Lung microvascular endothelial cell (primary cell): ENCODE measurements around the gene EEF1AKMT1. TPM values are rescaled to one million over a fixed set of nuclear protein-coding genes. Genes with fewer than 3 reads are reported as not detected.
A peak's percentile ranks its signal among the peaks of the same experiment; 100 is the strongest.
"Not testable (repeated sequence)": the region's sequence is repeated elsewhere in the genome, so short reads cannot be mapped to it uniquely, and the experiment has no call there.

Source experiments
- DNase-seq, 2 donors: peaks; one replicate each; pipeline versions ENCODE4 v3.0.0 to v3.0.0-alpha.2; 2010; ENCODE audit warnings: low read depth in 2 of 2
- total RNA-seq: library from RNA; depleted of rRNA; stranded (reverse); fragments of >200 nt; gene quantifications from 2 replicates; pipeline ENCODE4 v1.2.1, GENCODE V29; 2014

The EEF1AKMT1 gene
- total RNA-seq, 1 donor from 2014 or later, result 10.5 TPM

DNA sequence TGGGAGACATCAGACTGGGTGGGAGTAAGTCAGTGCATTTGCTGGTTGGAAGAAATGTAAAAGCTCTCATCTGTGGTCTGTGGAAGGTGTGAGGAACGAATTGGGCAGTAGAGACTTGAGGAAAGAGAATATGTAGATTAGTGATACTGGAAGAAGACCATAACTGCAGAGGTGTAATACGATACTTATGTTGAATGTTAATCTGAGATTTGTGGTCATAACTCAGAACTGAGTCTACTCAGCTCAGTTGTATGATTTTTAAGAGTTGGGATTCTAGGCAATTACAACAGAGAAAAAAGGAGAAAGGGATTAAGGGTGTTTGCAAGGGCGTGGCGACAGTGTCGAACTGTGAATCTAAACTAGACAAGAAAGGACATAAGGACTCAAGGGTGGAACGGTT, 73.5 kb downstream of the EEF1AKMT1 start:
- no peak for DNase-seq

DNA sequence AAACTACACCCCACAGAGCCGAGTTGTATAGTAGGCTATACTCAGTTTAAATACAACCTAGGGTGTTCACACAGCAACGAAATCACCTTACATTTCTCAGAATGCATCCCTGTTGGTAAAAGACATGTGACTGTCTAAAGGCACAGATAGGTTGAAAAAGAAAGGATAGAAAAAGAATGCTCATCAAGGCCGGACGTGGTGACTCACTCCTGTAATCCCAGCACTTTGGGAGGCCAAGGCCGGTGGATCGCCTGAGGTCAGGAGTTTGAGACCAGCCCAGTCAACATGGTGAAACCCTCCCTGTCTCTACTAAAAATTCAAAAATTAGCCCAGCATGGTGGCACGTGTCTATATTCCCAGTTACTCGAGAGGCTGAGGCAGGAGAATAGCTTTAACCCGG, 74.0 kb downstream of the EEF1AKMT1 start:
- no peak for DNase-seq

DNA sequence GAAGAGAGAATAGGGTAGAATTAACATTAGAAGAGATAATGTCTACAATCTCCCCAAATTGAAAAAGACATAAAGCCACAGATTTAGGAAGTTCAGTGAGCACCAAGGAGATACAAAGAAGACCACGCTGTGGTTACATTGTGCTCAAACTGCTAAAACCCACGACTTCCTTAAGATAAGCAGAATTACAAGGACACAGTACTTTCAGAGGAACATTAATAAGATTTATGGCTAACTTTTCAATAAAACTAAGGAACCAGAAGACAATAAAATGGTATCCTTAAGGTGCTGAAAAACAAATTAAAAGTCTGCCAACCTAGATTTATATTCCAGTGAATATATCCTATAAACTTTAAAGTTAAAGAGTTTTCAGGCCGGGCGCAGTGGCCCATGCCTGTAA, 77.7 kb downstream of the EEF1AKMT1 start:
- DNase-seq, result no peak

DNA sequence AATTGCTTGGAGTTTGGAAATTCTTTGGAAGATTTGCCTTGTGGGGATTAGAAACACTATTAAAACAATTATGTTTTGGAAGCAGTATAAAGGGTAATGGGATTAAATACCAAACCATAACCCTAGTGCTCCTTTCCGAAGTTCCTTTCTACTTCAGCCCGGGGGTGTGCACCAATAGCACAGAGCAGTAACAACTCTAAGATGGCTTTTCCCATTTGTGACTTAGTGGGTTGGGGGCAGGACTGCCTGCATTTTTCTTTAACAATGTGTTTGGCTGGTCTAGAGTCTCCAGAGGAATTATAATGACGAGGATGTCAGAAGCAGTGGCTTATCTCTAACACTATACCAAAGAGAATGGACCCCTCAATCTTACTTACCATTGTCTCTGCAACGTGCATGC, 82.1 kb downstream of the EEF1AKMT1 start:
- no peak for DNase-seq

DNA sequence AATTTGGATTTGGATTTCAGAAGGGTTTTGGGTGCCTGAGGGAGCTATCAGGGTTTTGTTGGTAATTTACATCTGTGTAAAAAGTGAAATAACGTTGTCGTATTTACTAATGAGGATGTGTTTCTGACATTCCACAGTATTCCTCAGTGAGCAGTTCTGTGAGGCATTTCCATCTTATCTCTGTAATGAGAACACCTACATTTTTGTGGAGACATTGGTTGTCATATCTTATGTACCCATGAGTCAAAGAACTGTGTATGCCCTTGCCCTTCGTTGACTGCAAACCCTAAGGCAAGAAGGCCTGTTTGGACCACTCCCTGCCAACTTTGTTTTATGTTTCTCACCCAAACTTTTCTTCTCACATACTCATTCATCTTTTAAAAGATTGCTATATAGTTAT, 84.5 kb downstream of the EEF1AKMT1 start:
- DNase-seq, result no peak

DNA sequence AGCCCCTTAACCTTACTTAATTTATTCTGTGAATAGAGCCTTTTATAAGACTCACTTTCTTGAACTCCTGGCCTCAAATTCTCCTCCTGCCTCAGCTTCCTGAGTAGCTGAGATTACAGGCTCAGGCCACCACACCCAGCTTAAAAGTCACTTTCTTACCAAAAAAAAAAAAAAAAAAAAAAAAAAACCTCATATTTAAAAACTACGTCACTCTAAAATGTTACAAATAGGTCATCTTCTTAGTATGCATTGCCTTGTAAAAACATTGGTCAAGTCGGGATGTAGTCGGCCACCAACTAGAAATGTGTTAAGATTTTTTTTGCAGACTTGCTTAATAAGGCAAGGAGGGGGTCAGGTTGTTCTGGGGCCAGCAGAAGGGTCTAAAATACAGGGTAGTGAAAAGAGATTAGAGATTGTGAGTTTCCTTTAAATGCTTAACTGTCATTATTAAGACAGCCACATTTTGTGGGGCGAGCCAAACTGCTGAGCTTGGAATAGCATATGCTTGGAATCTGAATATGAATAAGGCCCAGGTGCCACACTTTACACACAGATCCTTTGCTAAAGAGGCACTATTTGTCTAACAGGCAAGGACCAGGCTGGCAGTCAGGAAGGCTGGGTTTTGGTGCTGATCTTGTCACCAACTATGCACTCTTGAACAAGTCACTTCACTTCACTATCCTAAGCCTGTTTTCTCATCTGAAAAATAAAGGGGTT, 86.7 kb downstream of the EEF1AKMT1 start:
- DNase-seq, result peak in 1 of 2 donors; percentile 20

DNA sequence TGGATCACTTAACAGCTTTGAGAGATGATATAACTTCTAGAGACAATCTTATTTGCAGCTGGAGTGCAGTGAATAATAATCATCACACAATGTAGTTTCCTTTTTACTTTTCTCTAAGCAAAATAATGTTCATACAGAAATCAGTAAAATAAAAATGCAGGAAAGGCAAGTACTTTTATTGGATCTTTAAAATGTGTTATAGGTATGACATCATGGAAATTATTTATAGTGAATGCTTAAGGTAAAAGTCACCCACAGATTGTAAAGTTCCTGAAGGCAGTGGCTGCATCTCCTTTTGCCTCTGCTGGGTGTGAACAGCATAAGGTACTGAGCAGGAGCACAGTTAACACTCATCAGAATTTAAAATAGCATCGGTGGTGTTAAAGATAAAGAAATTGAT, 87.6 kb downstream of the EEF1AKMT1 start:
- no peak for DNase-seq

DNA sequence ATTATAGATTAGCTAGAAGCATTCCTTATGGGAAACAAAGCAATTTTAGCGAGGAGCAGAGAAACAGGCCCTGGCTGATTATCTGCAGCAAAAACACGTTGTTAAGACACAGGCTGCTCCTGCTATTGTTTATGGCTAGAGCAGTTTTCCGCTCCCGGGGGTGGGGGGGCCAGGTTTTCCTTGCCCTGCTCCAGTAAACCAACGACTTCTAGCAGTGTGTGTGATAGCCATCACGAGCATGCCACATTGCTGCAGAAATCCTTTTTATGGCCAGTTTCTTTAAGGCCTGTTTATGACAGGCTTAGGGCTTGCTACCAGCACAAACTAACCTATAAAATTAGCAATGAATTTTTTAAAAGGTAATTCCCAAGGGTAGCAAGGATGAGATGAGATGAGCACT, 88.7 kb downstream of the EEF1AKMT1 start:
- no peak for DNase-seq

DNA sequence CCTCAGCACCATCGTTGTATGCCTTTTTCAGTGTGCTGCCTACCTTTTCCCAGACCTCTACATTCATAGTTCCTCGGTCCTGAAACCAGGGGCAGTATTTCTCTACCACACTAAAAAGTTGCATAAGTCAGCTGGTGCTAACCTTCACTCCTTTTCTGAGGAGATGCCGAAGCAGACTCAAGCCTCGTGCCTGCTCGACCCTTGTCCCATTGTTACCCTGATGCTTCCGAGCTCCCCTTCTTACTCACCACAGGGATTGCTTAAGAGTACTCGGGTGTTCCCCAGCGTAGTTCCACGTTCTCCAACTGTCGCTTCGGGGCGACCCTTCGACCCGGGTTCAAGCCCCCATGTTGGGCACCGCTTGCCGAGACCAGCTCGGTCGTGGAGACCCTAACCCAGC, 89.2 kb downstream of the EEF1AKMT1 start:
- DNase-seq, result no peak

DNA sequence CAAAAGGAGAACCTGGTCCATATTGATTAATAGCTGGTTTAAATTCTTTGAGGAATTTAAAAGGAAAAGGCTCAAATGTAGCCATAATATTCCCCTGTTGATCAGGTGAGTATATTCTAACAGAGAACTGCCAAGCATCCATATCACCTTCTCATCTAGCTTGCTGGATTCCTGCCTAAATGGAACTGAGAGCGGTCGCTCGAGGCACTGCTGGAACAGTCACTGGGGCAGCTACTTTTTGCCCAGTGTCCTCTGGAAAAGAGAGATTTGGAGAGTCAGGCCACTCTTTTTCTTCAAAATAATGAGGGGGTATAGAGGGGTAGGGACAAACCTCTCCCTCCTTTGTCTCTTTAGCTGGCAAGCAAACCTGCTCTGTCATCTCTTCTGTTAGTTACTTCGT, 89.7 kb downstream of the EEF1AKMT1 start:
- DNase-seq, result no peak

DNA sequence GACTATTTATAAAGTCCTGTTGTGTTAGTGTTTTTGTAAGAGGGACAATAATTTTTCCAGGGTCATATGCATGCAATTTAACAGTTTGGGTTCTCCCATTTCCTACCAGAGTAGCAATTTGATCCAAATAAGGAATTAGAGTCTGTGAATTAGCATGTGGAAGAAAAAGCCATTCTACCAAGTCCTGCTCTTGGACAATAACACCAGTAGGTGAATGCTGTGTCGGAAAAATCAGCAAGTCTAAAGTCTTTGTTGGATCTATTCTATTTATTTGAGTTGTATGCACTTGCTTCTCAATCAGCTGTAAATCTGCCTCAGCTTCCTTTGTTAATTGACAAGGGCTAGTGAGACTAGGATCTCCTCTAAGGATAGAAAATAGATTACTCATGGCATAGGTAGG, 91.7 kb downstream of the EEF1AKMT1 start:
- DNase-seq, result no peak

DNA sequence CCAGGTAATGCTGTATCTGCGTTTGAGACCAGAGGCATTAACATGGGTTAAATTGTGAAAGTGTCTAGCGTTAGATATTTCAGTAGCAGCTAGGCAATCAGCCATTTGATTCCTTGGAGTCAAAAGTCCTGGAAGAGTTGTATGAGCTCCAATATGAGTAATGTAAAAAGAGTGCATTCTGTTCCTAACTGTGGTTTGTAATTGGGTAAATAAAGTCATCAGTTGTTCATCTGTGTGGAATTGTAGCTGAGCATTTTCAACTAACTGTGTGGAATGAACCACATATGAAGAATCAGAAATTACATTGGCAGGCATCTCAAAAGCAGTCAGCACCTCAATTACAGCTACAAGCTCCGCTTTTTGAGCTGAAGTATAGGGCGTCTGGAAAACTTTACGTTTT, 92.3 kb downstream of the EEF1AKMT1 start:
- DNase-seq, result not testable (repeated sequence)

DNA sequence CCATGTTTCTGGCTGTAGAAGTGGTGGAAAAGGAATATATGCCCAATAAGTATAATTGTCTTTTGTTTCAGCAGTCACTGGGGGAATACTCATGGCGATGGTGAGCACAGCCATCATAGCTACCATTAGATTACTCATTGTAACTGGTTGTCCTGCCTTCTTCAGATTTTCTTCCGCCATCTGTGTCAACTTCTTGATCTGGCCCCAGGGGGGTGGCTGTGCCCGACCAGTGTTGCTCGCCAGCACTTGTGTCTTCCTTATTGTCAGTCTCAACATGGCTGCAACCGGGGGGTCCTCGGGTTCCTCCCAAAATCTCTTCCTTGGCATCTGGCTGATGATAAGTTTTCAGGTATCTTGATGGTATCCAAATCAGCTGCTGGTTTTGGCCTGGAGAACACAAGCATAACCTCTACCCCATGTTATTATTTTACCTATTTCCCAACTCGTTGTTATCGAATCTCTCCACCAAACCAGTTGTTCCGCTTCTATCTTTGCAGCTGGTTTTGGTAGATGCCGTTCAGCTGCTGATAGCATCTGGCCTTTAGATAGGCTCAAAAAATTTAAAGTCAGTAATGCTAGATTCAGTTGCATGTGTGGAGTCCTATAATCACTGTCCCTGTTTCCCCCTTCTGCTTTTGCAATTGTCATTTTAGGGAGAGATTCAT, 93.2 kb downstream of the EEF1AKMT1 start:
- no peak for DNase-seq

DNA sequence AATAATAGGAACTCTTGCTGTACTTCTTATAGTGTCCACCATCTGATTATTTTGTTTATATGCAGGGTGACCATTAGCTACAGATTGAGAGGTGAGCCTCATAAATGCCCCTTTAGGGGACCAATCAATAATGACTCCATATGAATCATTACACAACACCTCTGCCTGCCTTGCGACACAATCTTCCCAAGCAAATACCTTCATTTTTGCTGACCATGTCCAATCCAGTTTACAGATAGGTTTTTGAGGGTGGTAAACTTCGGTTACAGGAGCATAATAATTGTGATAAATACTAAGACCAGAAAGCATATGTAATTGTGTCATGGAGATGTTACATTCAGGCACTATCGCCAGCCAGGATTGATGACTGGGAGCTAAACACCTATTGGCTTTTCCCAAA, 93.9 kb downstream of the EEF1AKMT1 start:
- DNase-seq, result no peak

Other genes starting within 250 kb of the EEF1AKMT1 start
- gene CRYL1, start 248.1 kb downstream of the EEF1AKMT1 start, total RNA-seq, result 18.3 and 38.4 TPM in 2 replicates
- gene IFT88, start 206.8 kb downstream of the EEF1AKMT1 start, total RNA-seq, result 5.9 and 6.7 TPM in 2 replicates
- 2.4 and 3.4 TPM in 2 replicates for gene IL17D, start 70.3 kb downstream of the EEF1AKMT1 start, total RNA-seq
- gene XPO4, start 128.8 kb upstream of the EEF1AKMT1 start, total RNA-seq, result 16.3 and 16.7 TPM in 2 replicates